GM06990 (cell line): ENCODE results near the gene TMEM135.

Experiments used
- DNase-seq: peaks from one replicate; pipeline ENCODE4 v3.0.0-alpha.2; 2011; ENCODE audit not compliant: insufficient read length; ENCODE audit errors: extremely low read depth
- H3K27me3 ChIP-seq: replicated peaks from 2 replicates; pipeline ENCODE4 v1.6.0; 2011; ENCODE audit warnings: low read length; ENCODE audit not compliant: control insufficient read depth, insufficient read depth
- H3K36me3 ChIP-seq: 2 replicates; pipeline ENCODE4 v1.5.1; 2011; ENCODE audit warnings: low read length; ENCODE audit not compliant: control insufficient read depth, insufficient read depth
- H3K4me3 ChIP-seq: replicated peaks from 2 replicates; pipeline ENCODE4 v1.5.1; 2011; ENCODE audit warnings: low read depth, mild to moderate bottlenecking, control low read depth, low read length
- CTCF ChIP-seq: IDR thresholded peaks from 2 replicates; pipeline ENCODE4 v1.5.1; 2011; ENCODE audit warnings: low read length, control low read depth, mild to moderate bottlenecking, inconsistent platforms; ENCODE audit not compliant: insufficient read depth, poor library complexity, severe bottlenecking

The TMEM135 gene

DNA sequence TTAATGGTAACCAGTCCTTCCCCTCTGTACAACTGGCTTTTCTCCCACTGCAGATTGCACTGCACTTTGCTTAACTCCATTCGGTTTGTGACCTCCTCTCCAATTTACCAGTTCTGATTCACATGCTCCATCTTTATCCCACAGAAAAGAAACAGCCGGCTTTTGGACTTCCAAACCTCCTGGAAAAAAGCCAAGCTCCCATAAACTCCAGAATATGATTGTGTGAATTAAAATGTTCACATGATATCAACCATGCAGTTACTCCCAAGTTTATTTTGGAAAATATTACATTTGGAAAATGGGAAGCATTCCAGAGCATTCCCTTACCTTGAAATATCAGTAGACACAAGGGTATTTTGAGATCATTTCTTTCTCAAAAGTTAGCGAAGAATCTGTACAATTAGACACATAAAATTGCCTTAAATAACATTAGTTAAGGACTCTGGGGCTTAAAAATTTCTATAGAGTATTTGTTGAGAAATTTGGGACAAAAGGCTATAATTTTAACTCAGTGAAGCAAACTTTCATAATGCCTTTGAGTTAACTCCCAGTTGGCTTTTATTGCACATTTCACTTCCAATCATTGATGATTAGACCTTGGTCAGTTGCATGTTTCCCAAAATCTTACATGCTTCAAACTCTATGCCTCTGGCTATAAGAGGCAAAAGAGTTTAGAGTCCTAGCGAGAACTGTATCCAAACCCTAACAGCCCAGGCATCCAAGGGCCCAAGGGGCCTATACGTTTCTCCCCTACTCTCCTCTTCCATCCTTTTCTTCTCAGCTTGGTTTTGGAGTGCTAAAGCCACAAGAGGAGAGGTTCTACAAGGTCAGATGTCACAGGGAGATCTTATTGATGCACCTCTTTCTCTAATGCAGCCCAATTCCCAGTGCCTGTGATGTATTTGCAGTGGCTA is 23.6 kb upstream of the TMEM135 start:
- Histone ChIP-seq H3K36me3 (no peaks in the 10 kb centered on the region), H3K27me3 (no peaks in the 10 kb centered on the region; the same call in 1 of the 2 replicates), H3K4me3 (no peak overlapping the region)
- TF ChIP-seq CTCF: no peak
- no peak for DNase-seq

- TF ChIP-seq CTCF: no peak
- Histone ChIP-seq H3K36me3 (no peaks in the 10 kb centered on the region), H3K27me3 (no peaks in the 10 kb centered on the region; the same call in 1 of the 2 replicates), H3K4me3 (no peak overlapping the region)
- no peak for DNase-seq
Observed at GRCh38 chr11:87015645-87016044, 22.1 kb upstream of the TMEM135 start.

GRCh38 chr11:87019613-87020271 is 18.0 kb upstream of the TMEM135 start:
- Histone ChIP-seq H3K4me3 (no peak overlapping the region), H3K36me3 (no peaks in the 10 kb centered on the region), H3K27me3 (no peaks in the 10 kb centered on the region; the same call in 1 of the 2 replicates)
- TF ChIP-seq CTCF: no peak
- no peak for DNase-seq

DNA sequence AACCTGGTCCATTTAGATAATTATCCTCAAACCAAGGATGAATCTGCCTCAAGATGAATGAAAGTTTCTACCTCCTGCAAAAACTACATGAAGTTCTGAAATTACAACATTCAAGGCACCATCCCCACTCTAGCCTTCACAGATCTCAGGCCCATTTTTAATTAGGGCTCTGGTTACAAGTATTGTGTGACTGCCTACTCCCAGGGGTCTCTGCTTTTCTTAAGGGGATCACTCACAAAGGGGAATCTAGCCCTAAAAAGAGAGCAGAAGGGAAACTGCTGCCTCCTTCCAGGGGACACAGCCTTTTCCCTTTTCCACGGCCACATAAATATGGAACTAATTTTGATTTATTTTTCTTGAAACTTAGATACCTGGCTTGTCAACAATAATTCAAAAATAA is 17.4 kb upstream of the TMEM135 start:
- no peaks in the 10 kb centered on the region; the same call in 1 of the 2 replicates for H3K27me3 ChIP-seq
- H3K36me3 ChIP-seq: no peaks in the 10 kb centered on the region
- no peak for TF ChIP-seq CTCF
- no peak for DNase-seq
- H3K4me3 ChIP-seq: no peak overlapping the region

GRCh38 chr11:87020764-87021365 is 16.9 kb upstream of the TMEM135 start:
- no peak overlapping the region for H3K4me3 ChIP-seq
- H3K36me3 ChIP-seq: no peaks in the 10 kb centered on the region
- no peak for TF ChIP-seq CTCF
- no peak for DNase-seq
- no peaks in the 10 kb centered on the region; the same call in 1 of the 2 replicates for H3K27me3 ChIP-seq
